IMR-90 (cell line): ENCODE measurements around the gene SEC14L6. TPM values are rescaled to one million over a fixed set of nuclear protein-coding genes. Genes with fewer than 3 reads are reported as not detected.

Source experiments
- ATAC-seq: fragments of 200-7000 bp; cut with Tn5 transposase; 2 replicates; pipeline ENCODE4 v1.9.1; 2020; ENCODE audit warnings: low read depth, mild to moderate bottlenecking, moderate library complexity
- BruUV-seq: library from RNA; stranded (reverse); fragments of 400-500 nt; replicated peaks from 2 replicates; lab custom pipeline; 2021; lab: Mats Ljungman, UMichigan
- CTCF ChIA-PET: fragments of 300-600 bp; formaldehyde crosslinking; extraction: SDS; loops from one replicate; lab custom pipeline; 2021; ENCODE audit warnings: antibody characterized with exemption; lab: Yijun Ruan, JAX
- POLR2A ChIA-PET: fragments of 300-600 bp; sonication (Branson Sonifier 250); formaldehyde crosslinking; loops from one replicate; lab custom pipeline; 2022; ENCODE audit warnings: antibody characterized with exemption; ENCODE audit not compliant: unreplicated experiment; lab: Charles Lee
- DNase-seq: peaks from one replicate; pipeline ENCODE4 v3.0.0; 2013
- H2AFZ ChIP-seq: replicated peaks from 2 replicates; pipeline ENCODE3; 2013; ENCODE audit warnings: low read length, mild to moderate bottlenecking; ENCODE audit not compliant: poor library complexity
- H2AK5ac ChIP-seq: 2 replicates; pipeline ENCODE4 v1.6.1; 2013; ENCODE audit warnings: low read depth, low read length, inconsistent platforms
- H2AK9ac ChIP-seq: replicated peaks from 2 replicates; pipeline ENCODE3; 2013; ENCODE audit warnings: mild to moderate bottlenecking, low read depth, low read length, moderate library complexity; ENCODE audit not compliant: poor library complexity
- H2BK120ac ChIP-seq: 2 replicates; pipeline ENCODE4 v1.6.1; 2013; ENCODE audit warnings: low read depth, low read length, inconsistent platforms
- H2BK15ac ChIP-seq: 3 replicates; pipeline ENCODE4 v1.6.1; 2013; ENCODE audit warnings: low read depth, low read length, inconsistent platforms
- H2BK20ac ChIP-seq: 2 replicates; pipeline ENCODE4 v1.6.1; 2013; ENCODE audit warnings: low read depth, mild to moderate bottlenecking, inconsistent platforms, low read length, moderate library complexity
- H2BK5ac ChIP-seq: 2 replicates; pipeline ENCODE4 v1.6.1; 2013; ENCODE audit warnings: mild to moderate bottlenecking, low read depth, low read length, inconsistent platforms; ENCODE audit not compliant: poor library complexity, severe bottlenecking
- H3K14ac ChIP-seq: replicated peaks from 2 replicates; pipeline ENCODE4 v1.6.1; 2013; ENCODE audit warnings: low read depth, low read length, inconsistent platforms
- H3K18ac ChIP-seq: 2 replicates; pipeline ENCODE4 v1.6.1; 2013; ENCODE audit warnings: low read depth, low read length, control low read depth
- H3K23ac ChIP-seq: 2 replicates; pipeline ENCODE4 v1.6.1; 2013; ENCODE audit warnings: low read depth, low read length, inconsistent platforms
- H3K27ac ChIP-seq: 2 replicates; pipeline ENCODE4 v1.5.1; 2013; ENCODE audit warnings: mild to moderate bottlenecking, control low read depth, low read length; ENCODE audit not compliant: insufficient read depth
- H3K27me3 ChIP-seq: 2 replicates; pipeline ENCODE4 v1.6.1; 2013; ENCODE audit warnings: low read length; ENCODE audit not compliant: control insufficient read depth, insufficient read depth
- H3K36me3 ChIP-seq: 2 replicates; pipeline ENCODE4 v1.6.1; 2013; ENCODE audit warnings: low read length, mixed read lengths; ENCODE audit not compliant: control insufficient read depth, insufficient read depth
- H3K4ac ChIP-seq: 2 replicates; pipeline ENCODE4 v1.6.1; 2013; ENCODE audit warnings: low read depth, low read length, inconsistent platforms
- H3K4me1 ChIP-seq: 2 replicates; pipeline ENCODE4 v1.6.1; 2013; ENCODE audit warnings: low read length, mixed read lengths; ENCODE audit not compliant: control insufficient read depth, insufficient read depth
- H3K4me2 ChIP-seq: 2 replicates; pipeline ENCODE4 v1.6.1; 2013; ENCODE audit warnings: low read depth, mild to moderate bottlenecking, control low read depth, low read length, moderate library complexity
- H3K4me3 ChIP-seq: 2 replicates; pipeline ENCODE4 v1.5.1; 2013; ENCODE audit warnings: low read depth, mild to moderate bottlenecking, control low read depth, low read length, moderate library complexity; ENCODE audit not compliant: insufficient read depth
- H3K56ac ChIP-seq: 2 replicates; pipeline ENCODE4 v1.6.1; 2013; ENCODE audit warnings: low read length, inconsistent platforms; ENCODE audit not compliant: insufficient read depth; ENCODE audit errors: extremely low read depth
- H3K79me1 ChIP-seq, 2 experiments: 2 replicates each; pipeline ENCODE4 v1.6.1; 2013; ENCODE audit warnings: low read length in 2 of 2, inconsistent platforms in 1 of 2, low read depth in 1 of 2
- H3K9ac ChIP-seq: 2 replicates; pipeline ENCODE4 v1.6.1; 2013; ENCODE audit warnings: low read depth, low read length, control low read depth
- H3K9me1 ChIP-seq: 2 replicates; pipeline ENCODE4 v1.6.1; 2013; ENCODE audit warnings: low read length, inconsistent platforms; ENCODE audit not compliant: insufficient read depth
- H3K9me3 ChIP-seq: 2 replicates; pipeline ENCODE4 v1.6.1; 2013; ENCODE audit warnings: low read length; ENCODE audit not compliant: control insufficient read depth, insufficient read depth
- H4K20me1 ChIP-seq: 2 replicates; pipeline ENCODE4 v1.6.1; 2013; ENCODE audit warnings: low read length, inconsistent platforms; ENCODE audit not compliant: insufficient read depth
- H4K5ac ChIP-seq: 2 replicates; pipeline ENCODE4 v1.6.1; 2013; ENCODE audit warnings: mild to moderate bottlenecking, low read depth, low read length, control low read depth
- H4K8ac ChIP-seq, 2 experiments: 2 replicates each; pipeline ENCODE4 v1.6.1; 2013; ENCODE audit warnings: low read depth in 2 of 2, low read length in 2 of 2, control low read depth in 1 of 2, inconsistent platforms in 1 of 2
- H4K91ac ChIP-seq: 2 replicates; pipeline ENCODE4 v1.6.1; 2013; ENCODE audit warnings: low read depth, low read length, inconsistent platforms; ENCODE audit not compliant: insufficient read depth
- CHD1 ChIP-seq: IDR thresholded peaks from 2 replicates; pipeline ENCODE4 v1.6.1; 2012; ENCODE audit warnings: low read depth, low read length, improper control_type of control experiment
- MAZ ChIP-seq: IDR thresholded peaks from 2 replicates; pipeline ENCODE4 v1.6.1; 2012; ENCODE audit warnings: low read depth, mild to moderate bottlenecking, low read length, improper control_type of control experiment, moderate library complexity, borderline replicate concordance
- MXI1 ChIP-seq: IDR thresholded peaks from 2 replicates; pipeline ENCODE4 v1.6.1; 2012; ENCODE audit warnings: low read depth, mild to moderate bottlenecking, low read length, moderate library complexity, borderline replicate concordance
- WGBS, 2 experiments: methylation state at CpG; one replicate each; pipeline versions ENCODE4 v1.1.5 to v1.1.7; 2013; ENCODE audit warnings: missing lambda C conversion rate in 2 of 2; ENCODE audit not compliant: insufficient read length in 1 of 2; ENCODE audit errors: extremely low coverage in 2 of 2; 5-methylcytosine and 5-hydroxymethylcytosine counted together
- dilution Hi-C: fragments of 300-500 bp; cut with HindIII; formaldehyde crosslinking; loops from one replicate; pipeline ENCODE4 v1.14.3; 2018; ENCODE audit warnings: low sequenced_read_pairs; ENCODE audit not compliant: unreplicated experiment
- in situ Hi-C: fragments of 300-500 bp; cut with MboI; formaldehyde crosslinking; loops from 3 replicates; pipeline ENCODE4 v1.14.3; 2019; ENCODE audit warnings: low sequenced_read_pairs, inconsistent platforms, mixed read lengths
- intact Hi-C: fragments of 100-400 bp; cut with micrococcal nuclease; formaldehyde crosslinking; loops from 2 replicates; pipeline ENCODE4 v1.10.0; 2022
- polyA plus RNA-seq, 3 experiments: library from polyadenylated mRNA; depleted of rRNA; stranded (reverse); fragments of >200 nt; gene quantifications; 2 replicates each; pipeline ENCODE4 v1.2.3, GENCODE V29; 2012; ENCODE audit warnings: low replicate concordance in 1 of 3
- total RNA-seq: library from RNA; depleted of rRNA; stranded (reverse); fragments of >200 nt; gene quantifications from 2 replicates; pipeline ENCODE4 v1.2.3, GENCODE V29; 2012

The SEC14L6 gene
- total and polyA plus RNA-seq, 2 of the 4 experiments (the other 2 are of a cell fraction): 0.09 TPM; not detected in 1

DNA sequence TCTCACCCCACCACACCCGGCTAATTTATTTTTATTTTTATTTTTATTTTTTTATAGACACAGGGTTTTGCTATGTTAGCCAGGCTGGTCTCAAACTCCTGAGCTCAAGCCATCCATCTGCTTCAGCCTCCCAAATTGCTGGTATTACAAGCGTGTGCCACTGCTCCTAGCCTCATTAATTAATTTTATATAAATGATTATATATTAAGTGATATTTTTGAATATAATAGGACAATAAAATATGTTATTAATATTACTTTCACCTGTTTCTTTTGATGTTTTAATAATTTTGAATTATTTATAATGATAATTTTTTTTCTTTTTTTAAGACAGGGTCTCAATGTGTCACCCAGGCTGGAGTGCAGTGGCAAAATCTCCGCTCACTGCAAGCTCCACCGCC lies 38.9 kb downstream of the SEC14L6 start:
- no peak overlapping the region for H2BK120ac ChIP-seq

More for the DNA sequence above, 38.9 kb downstream of the SEC14L6 start:
- H2BK15ac ChIP-seq: no peak overlapping the region
- no TSS peak for BruUV-seq
- POLR2A ChIA-PET: no interaction called here
- H2BK5ac ChIP-seq: no peak overlapping the region
- DNase-seq: no peak
- H4K5ac ChIP-seq: no peak overlapping the region
- no peaks in the 10 kb centered on the region for H3K9me3 ChIP-seq
- H3K4me3 ChIP-seq: no peak overlapping the region
- no peaks in the 10 kb centered on the region for H3K9me1 ChIP-seq
- in situ Hi-C loops: no loop called here
- H3K27me3 ChIP-seq: peaks cover 35% of the 10 kb centered on the region
- H2BK20ac ChIP-seq: no peak overlapping the region
- intact Hi-C loops: no loop called here
- H4K20me1 ChIP-seq: no peaks in the 10 kb centered on the region
- H2AK5ac ChIP-seq: no peak overlapping the region
- no peak overlapping the region for H3K23ac ChIP-seq
- no peak overlapping the region for H3K56ac ChIP-seq
- WGBS, 2 experiments: no CpG with 5 or more reads among the region's 4 CpGs
- dilution Hi-C loops: no loop called here
- no peak overlapping the region for H3K4me2 ChIP-seq
- no peak for TF ChIP-seq MAZ
- TF ChIP-seq CHD1: no peak
- TF ChIP-seq MXI1: no peak
- ATAC-seq: no peak
- no peak overlapping the region for H2AFZ ChIP-seq
- H4K8ac ChIP-seq: no peak overlapping the region
- no peak overlapping the region for H4K91ac ChIP-seq
- no peaks in the 10 kb centered on the region for H3K36me3 ChIP-seq
- CTCF ChIA-PET: no interaction called here
- no peak overlapping the region for H3K18ac ChIP-seq
- H2AK9ac ChIP-seq: no peak overlapping the region
- no peak overlapping the region for H3K4ac ChIP-seq
- no peak overlapping the region for H3K27ac ChIP-seq
- H3K4me1 ChIP-seq: no peaks in the 10 kb centered on the region
- H3K9ac ChIP-seq: no peak overlapping the region
- H3K79me1 ChIP-seq: no peaks in the 10 kb centered on the region
- H3K14ac ChIP-seq: no peak overlapping the region
